Fibroblast of lung (primary cell): ENCODE results near the gene CMTR1. TPM values are rescaled to one million over a fixed set of nuclear protein-coding genes. Genes with fewer than 3 reads are reported as not detected.
A peak's percentile ranks its signal among the peaks of the same experiment; 100 is the strongest.

Source experiments
- DNase-seq, 2 donors: peaks; one replicate each; pipeline versions ENCODE4 v3.0.0 to v3.0.0-alpha.2; 2010; ENCODE audit warnings: low read depth in 2 of 2
- H2AFZ ChIP-seq: 2 replicates; pipeline ENCODE4 v1.5.1; 2012; ENCODE audit warnings: low read length, control low read depth, inconsistent platforms
- H3K27ac ChIP-seq: 2 replicates; pipeline ENCODE4 v1.5.1; 2011; ENCODE audit warnings: low read length, control low read depth; ENCODE audit not compliant: insufficient read depth
- H3K27me3 ChIP-seq: 2 replicates; pipeline ENCODE4 v1.5.1; 2011; ENCODE audit warnings: mild to moderate bottlenecking, low read length; ENCODE audit not compliant: control insufficient read depth, insufficient read depth
- H3K36me3 ChIP-seq: 2 replicates; pipeline ENCODE4 v1.5.1; 2011; ENCODE audit warnings: low read length; ENCODE audit not compliant: control insufficient read depth, insufficient read depth
- H3K4me1 ChIP-seq: 2 replicates; pipeline ENCODE4 v1.5.1; 2011; ENCODE audit warnings: low read length; ENCODE audit not compliant: control insufficient read depth, insufficient read depth; ENCODE audit errors: extremely low read depth
- H3K4me2 ChIP-seq: 2 replicates; pipeline ENCODE4 v1.5.1; 2011; ENCODE audit warnings: low read length, control low read depth; ENCODE audit not compliant: insufficient read depth; ENCODE audit errors: extremely low read depth
- H3K4me3 ChIP-seq, 4 experiments: fragments of 200-600 bp in 1 of 4; sonication (generic) in 1 of 4; replicated peaks in 1 of 4; 2 replicates each; pipeline ENCODE4 v1.5.1; 2011 to 2016; ENCODE audit warnings: low read length in 4 of 4, low read depth in 3 of 4, mild to moderate bottlenecking in 3 of 4, control low read depth in 2 of 4, inconsistent platforms in 1 of 4, mixed read lengths in 1 of 4; ENCODE audit not compliant: insufficient read depth in 1 of 4; ENCODE audit errors: control extremely low read depth in 1 of 4
- H3K79me2 ChIP-seq: 2 replicates; pipeline ENCODE4 v1.5.1; 2012; ENCODE audit warnings: mild to moderate bottlenecking, low read length, inconsistent platforms; ENCODE audit not compliant: control insufficient read depth, insufficient read depth
- H3K9ac ChIP-seq: 2 replicates; pipeline ENCODE4 v1.5.1; 2011; ENCODE audit warnings: mild to moderate bottlenecking, low read length, control low read depth; ENCODE audit not compliant: insufficient read depth
- H3K9me3 ChIP-seq: 2 replicates; pipeline ENCODE4 v1.5.1; 2012; ENCODE audit warnings: low read depth, low read length; ENCODE audit not compliant: control insufficient read depth, insufficient read depth
- H4K20me1 ChIP-seq: 2 replicates; pipeline ENCODE4 v1.5.1; 2011; ENCODE audit warnings: low read length; ENCODE audit not compliant: control insufficient read depth, insufficient read depth; ENCODE audit errors: extremely low read depth
- EZH2 ChIP-seq: IDR thresholded peaks from 2 replicates; pipeline ENCODE4 v1.5.1; 2012; ENCODE audit warnings: low read length, control low read depth, mild to moderate bottlenecking; ENCODE audit errors: missing control alignments
- polyA plus RNA-seq, 2 donors: library from polyadenylated mRNA; depleted of rRNA in 1 of 2; stranded (reverse) in 1 of 2; unstranded in 1 of 2; fragments of >200 nt; gene quantifications; 2 replicates each; pipeline ENCODE4 v1.2.1, GENCODE V29; 2011 to 2012; ENCODE audit warnings: missing spikeins in 1 of 2
- total RNA-seq: library from RNA; depleted of rRNA; stranded (reverse); fragments of >200 nt; gene quantifications from 2 replicates; pipeline ENCODE4 v1.2.1, GENCODE V29; 2014
- TF ChIP-seq, protein P1 (sequence below), 2 donors: IDR thresholded peaks in 1 of 2; conservative IDR thresholded peaks in 1 of 2; 1 replicate in 1 of 2; 2 replicates in 1 of 2; pipeline ENCODE4 v1.5.1; 2011 to 2012; ENCODE audit warnings: low read length in 2 of 2, control low read depth in 1 of 2, inconsistent platforms in 1 of 2, low read depth in 1 of 2, mild to moderate bottlenecking in 1 of 2

The CMTR1 gene
- total and polyA plus RNA-seq, 2 donors (not counting 1 experiment from before 2014, with no cell fraction given): 27.0 to 44.8 TPM

DNA sequence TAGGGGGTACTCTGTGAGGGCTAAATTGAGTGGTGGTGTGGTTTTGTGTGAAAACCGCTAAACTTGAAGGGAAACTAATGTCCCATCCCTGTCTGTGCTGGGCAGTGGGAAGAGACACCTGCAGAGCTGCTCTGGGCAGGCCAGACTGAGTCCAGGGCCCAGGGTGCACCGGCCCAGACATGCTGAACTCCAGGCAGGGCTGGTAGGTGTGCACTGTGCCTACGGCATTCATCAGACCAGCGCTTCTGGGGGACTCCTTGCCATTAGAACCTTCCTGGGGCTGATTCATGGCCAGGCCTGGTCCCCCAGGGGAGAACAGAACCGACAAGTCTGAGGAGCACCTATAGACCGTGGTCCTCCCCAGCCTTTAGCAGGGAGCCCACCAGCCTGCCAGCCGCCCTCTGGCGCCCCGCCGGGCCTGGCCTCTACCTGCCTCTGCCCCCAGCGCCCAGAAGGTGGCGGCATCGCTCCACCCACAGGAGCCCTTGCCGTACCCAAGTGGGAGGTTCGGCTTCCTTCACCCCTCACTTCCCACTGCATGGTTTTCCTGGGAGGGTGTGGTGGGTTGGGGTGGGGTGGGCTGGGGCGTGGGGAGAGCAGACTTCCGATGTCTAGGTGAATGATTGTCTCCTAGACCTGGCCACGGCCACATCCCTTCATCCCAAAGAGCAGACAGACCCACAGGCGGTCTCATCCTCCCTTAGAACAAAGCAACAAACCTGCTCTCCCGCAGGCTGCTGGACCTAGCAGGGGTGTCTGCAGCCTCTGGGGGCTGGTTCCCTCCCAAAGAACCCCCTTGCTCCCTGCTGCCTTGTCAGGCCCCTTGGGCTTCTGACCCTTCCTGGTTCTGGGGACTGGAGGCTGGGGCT lies 51.1 kb downstream of the CMTR1 start:
- Histone ChIP-seq H3K4me3 (no peak overlapping the region), H3K79me2 (no peaks in the 10 kb centered on the region), H2AFZ (no peak overlapping the region), H3K9me3 (no peaks in the 10 kb centered on the region), H3K4me1 (no peaks in the 10 kb centered on the region), H3K4me2 (no peak overlapping the region), H3K27me3 (no peaks in the 10 kb centered on the region), H3K27ac (no peak overlapping the region), H3K36me3 (peaks cover 6% of the 10 kb centered on the region), H4K20me1 (no peaks in the 10 kb centered on the region), H3K9ac (no peak overlapping the region)
- TF ChIP-seq, protein P1, sequence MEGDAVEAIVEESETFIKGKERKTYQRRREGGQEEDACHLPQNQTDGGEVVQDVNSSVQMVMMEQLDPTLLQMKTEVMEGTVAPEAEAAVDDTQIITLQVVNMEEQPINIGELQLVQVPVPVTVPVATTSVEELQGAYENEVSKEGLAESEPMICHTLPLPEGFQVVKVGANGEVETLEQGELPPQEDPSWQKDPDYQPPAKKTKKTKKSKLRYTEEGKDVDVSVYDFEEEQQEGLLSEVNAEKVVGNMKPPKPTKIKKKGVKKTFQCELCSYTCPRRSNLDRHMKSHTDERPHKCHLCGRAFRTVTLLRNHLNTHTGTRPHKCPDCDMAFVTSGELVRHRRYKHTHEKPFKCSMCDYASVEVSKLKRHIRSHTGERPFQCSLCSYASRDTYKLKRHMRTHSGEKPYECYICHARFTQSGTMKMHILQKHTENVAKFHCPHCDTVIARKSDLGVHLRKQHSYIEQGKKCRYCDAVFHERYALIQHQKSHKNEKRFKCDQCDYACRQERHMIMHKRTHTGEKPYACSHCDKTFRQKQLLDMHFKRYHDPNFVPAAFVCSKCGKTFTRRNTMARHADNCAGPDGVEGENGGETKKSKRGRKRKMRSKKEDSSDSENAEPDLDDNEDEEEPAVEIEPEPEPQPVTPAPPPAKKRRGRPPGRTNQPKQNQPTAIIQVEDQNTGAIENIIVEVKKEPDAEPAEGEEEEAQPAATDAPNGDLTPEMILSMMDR (conservative IDR thresholded peaks at IDR 0.05 in 1 of 2, IDR thresholded peaks at IDR 0.05 in 1 of 2; ENCODE audit: low read depth in 1 of 2, low read length in 2 of 2): peak; percentile 64 to 73
- no peak for TF ChIP-seq EZH2
- DNase-seq: peak; percentile 25 to 30

DNA sequence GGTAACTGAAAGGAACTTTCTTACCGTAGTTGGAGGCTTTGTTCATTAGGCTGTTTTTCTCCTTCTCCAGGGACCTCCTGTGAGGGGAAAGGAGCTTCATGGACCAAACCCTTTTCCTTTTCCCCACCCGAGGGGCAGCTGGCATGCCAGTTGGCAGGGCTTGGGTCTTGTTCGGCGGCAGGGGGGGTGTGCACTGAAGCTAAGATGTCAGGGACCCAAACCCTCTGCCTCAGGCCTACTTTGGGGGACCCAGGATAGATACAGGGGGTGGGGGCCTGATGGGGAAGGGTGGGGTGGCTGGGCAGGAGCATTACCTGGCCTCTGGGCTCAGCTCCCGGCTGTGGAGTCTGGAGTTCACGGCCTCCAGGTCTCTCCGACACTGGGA lies 51.8 kb downstream of the CMTR1 start:
- Histone ChIP-seq H3K4me1 (no peaks in the 10 kb centered on the region), H3K9me3 (no peaks in the 10 kb centered on the region), H3K36me3 (peaks cover 6% of the 10 kb centered on the region), H2AFZ (no peak overlapping the region), H3K4me2 (no peak overlapping the region), H3K79me2 (no peaks in the 10 kb centered on the region), H3K4me3 (no peak overlapping the region), H3K27ac (no peak overlapping the region), H4K20me1 (no peaks in the 10 kb centered on the region), H3K9ac (no peak overlapping the region), H3K27me3 (no peaks in the 10 kb centered on the region)
- TF ChIP-seq EZH2: no peak
- TF ChIP-seq, protein P1 (conservative IDR thresholded peaks at IDR 0.05 in 1 of 2, IDR thresholded peaks at IDR 0.05 in 1 of 2; ENCODE audit: low read depth in 1 of 2, low read length in 2 of 2): no peak
- DNase-seq: no peak

DNA sequence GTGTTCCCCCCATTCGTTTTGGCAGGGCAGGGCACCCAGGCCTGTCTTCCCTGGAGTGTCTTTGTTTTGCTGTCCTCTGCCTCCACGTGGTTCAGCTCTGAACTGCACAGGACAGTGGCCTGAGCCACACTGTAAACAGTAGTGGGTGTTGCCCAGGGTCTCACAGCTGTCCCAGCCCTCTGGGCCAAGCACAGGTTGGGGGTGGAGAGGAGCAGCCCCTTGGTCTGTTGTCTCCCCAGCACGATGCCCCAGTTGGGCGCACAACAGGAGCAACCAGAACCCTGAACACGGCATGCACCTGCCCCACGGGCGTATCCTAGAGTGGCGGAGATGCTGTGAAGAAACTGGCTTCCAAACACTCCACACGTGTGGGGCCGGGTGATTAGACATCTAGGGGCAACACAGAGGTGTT lies 52.3 kb downstream of the CMTR1 start:
- Histone ChIP-seq H3K27ac (no peak overlapping the region), H3K9ac (no peak overlapping the region), H3K9me3 (no peaks in the 10 kb centered on the region), H3K79me2 (no peaks in the 10 kb centered on the region), H2AFZ (no peak overlapping the region), H3K4me1 (no peaks in the 10 kb centered on the region), H3K27me3 (no peaks in the 10 kb centered on the region), H3K4me3 (no peak overlapping the region), H4K20me1 (no peaks in the 10 kb centered on the region), H3K4me2 (no peak overlapping the region), H3K36me3 (peaks cover 6% of the 10 kb centered on the region)
- TF ChIP-seq EZH2: no peak
- TF ChIP-seq, protein P1 (conservative IDR thresholded peaks at IDR 0.05 in 1 of 2, IDR thresholded peaks at IDR 0.05 in 1 of 2; ENCODE audit: low read depth in 1 of 2, low read length in 2 of 2): peak; percentile 7 to 22
- DNase-seq: no peak
